NCI-H524 treated with DMSO at 0.1 percent for 48 hours (cell line): ENCODE measurements around the gene MROH7.

ENCODE experiments used
- DNase-seq: peaks from one replicate; lab custom pipeline; 2025; lab: John Stamatoyannopoulos, UW

The MROH7 gene

DNA sequence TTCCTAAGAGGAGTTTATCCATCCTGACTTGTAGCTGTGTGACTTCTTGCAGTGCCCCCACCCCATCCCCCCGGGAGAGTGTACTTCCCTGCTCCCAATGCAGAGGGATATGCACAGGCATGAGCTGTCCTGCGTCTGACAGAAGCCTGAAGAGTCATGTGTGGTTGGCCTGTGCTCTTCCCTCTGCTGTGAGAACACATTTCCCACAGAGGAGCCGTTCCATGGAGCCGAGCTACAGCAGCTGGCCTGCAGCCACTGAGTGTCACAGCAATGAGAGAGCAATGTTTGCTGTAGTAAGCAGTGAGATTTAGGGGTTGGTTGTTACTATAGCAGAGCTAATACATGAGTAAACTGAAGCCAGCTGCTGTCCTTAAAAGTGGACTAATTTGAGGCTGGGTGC is 100.7 kb downstream of the MROH7 start:
- DNase-seq, result no peak

DNA sequence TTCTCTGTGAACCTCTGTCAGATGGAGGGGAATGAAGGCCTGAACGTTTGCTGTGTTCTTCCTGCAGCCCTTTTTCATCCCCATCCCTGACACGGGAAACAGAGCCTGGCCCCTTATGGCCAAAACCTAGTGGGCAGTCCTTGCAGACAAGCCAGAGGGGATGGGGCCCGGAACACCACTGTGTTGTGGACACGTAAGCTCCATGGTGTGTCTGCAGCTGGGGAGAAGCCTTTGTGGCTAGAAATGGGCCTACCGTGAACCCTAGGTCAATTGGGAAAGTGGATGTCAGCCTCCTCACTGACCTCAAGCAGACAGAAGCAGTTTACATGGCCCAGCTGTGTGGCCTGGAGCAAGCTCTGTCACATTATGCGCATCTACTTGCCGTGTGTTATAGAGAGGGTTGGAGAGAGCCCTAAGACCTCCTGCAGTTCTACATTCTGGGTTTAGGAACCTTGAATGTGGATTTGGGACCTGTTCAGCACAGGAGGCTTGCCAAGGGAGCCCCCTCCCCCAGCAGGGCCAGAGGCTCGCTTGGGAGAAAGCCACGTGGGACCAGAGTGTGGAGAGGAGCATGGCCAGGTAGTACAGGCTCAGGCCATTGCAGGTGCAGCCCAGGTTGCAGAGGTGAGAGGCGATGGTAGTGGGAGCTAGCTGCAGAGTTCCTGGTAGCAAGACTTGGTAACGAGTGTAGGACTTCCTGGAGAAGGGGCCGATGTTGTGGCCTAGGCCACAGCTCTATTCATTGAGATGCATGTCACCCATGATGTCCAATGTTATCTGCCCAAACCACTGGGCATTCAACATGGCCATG is 102.0 kb downstream of the MROH7 start:
- DNase-seq, result no peak

DNA sequence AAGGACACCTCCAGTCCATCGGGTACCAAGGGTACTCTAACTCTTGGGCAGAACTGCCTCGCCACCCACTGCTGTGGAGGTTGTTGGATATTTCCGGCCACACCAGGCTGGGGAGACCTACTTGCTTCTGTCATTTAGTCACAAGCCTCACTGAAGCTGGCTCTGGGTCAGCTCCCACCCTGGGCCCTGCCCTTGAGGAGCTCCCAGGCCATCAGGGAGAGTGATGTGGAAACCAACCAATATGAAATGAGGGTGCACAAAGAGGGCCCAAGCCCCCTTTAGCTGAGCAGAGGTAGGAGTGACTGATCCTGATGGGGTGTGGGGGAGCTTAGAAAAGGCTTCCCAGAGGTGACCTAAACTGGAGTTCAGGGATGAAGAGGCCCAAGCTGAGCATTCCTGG is 103.1 kb downstream of the MROH7 start:
- DNase-seq, result no peak

DNA sequence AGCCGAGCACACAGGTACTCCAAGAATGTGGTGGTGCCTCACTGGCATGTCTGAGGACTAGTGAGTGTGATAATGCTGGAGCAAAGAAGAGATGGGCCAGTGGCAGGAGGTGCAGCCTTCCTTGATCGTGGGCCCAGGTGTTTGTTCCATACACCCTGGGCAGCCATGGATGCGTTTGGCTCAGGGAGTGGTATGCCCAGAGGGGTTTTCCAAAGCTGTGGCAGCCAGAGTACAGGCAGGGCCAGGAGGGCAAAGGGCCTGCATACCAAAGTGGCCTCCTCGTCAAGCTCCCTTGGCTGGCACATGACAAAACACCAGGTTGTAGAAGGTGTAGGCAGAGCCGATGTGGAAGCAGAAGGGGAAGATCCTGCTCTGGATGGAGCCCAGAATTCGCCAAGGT is 103.7 kb downstream of the MROH7 start:
- DNase-seq, result no peak

DNA sequence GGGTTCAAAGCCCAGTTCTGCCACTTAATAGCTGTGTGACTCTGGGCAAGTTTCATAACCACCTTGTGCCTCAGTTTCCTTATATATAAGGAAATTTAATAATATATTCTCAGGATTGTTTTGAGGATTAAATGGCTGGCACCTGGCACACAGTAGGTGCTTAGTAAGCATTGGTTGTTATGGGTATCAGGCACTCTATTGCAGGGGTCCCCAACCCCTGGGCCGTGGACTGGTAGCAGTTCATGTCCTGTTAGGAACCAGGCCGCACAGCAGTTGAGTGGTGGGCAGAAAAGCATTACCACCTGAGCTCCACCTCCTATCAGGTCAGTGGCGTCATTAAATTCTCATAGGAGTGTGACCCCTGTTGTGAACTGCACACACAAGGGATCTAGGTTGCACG is 104.3 kb downstream of the MROH7 start:
- no peak for DNase-seq

DNA sequence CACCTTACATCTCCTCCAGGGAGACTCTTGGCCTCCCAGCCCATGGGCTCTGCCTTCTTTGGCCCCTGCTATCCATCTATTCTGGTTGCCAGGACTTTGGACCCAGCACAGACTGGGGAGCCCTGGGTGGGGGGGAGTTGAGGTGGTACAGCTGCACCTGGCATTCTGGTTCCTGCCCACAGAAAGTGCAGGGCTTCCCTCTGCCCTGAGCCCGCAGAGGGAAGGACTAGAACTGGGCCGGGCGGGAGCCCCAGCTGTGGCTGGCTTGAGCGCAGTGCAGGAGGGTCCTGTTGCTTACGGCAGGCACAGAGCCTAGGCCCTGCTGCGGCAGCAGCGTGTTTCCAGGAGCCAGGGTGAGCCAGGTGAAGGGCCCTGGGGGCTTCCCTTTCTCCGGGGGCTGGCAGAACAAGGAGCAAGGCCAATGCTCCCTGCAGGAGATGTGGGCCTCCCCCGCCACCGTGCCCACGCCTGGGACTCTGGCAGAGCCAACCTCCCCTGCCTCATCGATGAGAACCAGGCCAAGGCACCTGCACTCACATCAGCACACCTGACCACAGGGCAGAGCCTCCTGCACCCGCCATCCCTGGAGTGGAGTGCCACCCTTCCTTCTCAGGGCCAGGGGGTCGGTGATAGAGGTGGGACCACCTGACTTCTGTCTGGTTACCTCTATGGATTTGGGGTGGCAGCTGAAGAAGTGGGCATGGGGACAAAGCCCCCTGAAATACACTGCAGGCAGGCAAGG is 106.7 kb downstream of the MROH7 start:
- no peak for DNase-seq

DNA sequence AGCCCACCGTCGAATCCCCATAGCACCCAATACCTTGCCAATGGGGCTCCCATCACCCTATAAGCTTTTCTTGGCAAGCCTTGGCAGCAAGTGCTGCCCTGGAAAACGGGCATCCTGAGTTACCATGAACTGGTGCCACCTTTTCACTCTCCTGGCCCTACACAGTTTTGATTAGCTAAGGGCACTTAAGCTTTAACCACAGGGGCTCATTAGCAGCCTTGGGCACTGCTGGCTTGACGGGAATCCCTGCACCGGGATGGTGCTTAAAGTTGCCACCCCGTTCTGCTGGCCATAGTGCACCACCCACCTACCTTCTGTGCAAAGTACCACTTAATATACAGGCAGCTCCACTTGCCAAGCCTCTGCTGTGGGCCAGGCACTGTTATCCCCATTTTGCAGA is 109.0 kb downstream of the MROH7 start:
- DNase-seq, result no peak

DNA sequence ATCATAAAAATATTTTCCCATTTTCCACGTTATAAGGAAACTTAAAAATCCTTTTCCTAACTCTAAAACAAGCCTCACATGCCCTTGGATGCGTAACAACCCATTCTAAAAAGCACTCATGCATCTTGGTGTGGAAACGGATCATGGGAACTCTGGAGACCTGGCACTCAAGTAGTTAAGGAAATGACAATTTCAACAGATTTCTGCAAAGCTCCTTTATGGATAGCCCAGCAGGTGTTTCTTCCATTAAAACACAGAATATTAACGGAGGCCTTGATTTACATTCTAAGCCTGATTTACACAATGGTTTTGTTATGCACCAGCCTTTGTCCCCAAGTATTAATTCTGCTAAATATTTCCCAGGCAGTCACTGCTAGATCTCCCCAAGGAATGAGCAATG is 109.8 kb downstream of the MROH7 start:
- DNase-seq, result no peak

DNA sequence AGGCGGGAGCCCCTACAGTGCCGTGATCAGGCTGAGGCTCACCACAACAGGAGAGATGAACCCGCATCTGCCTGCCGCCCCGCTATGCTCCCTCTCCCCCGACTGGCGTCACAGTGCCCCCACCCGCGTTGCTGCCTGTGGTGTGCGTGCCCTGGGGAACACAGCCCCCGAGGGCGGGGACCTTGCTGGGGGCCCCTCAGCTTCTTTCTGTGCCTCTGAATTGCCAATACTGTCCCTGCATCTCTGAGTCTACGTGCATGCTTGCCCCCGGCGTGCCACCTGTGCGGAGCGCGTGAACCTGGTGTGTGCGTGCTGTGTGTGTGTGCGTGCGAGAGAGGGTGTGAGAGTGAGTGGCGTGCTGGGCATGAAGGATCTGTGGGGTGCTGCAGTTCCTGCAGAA is 112.5 kb downstream of the MROH7 start:
- DNase-seq, result no peak

DNA sequence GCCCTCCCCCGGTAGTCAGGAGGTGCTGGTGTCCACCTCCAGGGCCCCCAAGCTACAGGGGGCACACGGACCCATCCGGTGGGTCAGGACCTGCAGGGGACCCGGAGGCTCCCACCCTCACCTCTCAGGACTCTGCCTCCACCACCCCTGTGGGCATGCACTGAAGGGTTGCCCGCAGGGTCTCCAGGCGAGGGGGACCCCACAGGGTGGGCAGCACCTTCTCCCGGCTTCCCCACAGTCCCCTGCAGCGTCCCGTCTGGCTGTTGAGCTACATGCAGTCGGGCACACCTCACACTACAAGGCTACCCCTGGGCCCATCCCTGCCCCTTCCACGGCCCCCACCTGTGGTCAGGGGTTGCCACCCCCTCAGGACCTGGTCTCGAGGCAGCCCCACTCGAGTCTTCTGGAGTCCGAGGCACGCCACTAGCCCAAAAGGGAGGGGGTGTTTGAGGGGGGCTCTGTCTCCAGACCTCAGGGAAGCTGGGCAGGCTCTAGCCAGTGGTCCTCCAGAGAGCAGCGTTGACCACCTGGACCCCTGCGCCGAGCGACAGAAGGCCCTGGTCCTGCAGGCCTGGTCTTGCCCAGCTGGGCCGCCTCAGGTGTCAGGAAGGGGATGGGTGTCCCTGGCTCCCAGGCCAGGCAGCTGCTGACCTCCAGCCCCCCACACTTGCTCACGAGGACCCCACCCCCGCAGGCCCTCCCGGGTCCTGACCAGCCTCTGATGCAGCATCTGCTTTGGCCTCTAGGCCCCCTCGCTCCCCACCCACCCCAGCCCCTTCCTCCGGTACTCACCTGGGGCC is 113.1 kb downstream of the MROH7 start:
- DNase-seq, result no peak

DNA sequence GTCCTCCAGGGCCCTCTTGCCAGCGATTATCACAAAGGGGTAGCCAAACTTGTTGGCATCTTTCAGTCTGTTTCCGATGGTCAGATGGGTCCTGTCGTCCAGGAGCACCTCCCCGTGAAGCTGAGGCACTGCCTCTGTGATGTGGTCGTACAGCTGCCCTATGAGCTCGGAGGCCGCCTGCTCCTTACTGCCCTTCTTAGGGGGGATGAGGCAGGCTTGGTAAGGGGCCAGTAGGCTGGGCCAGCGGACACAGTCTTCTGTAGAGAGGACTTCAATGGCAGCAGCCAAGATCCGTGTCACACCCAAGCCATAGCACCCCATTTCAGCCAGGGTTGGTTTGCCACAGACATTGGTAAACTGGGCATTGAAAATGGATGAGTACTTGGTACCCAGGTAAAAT is 116.2 kb downstream of the MROH7 start:
- DNase-seq, result no peak

DNA sequence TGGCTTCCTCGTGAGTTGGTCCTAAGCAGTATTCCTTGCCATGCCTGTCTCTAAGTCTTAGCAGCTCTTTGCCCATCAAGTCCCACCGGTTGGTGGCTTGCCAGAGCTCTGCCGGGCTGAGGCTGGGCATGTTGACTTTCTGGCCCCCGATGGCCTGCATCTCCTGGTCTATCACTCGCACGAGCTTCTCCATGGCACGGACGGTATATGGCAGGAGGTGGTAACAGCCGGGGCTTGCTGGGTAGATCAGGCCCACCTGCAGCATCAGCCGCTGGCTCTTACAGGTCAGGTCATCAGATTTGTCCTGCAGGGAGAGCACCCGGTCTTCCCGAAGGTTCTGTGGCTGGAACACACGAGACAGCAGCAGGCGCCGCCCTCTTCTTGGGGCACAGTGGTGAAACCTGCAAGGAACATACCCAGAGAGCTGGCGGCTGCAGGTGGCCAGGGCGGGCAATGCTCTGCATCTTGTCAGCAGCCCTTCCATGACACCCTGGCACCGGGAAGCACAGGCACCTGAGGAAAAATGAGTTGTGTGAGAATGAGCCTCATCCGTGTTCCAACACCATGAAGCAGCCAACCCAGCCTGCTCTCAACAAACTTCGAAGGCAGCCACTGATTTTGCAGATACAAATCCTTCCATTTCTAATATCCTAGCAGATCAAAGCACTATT is 117.2 kb downstream of the MROH7 start:
- DNase-seq, result no peak
